GM19324 (cell line): ENCODE data around the gene ATG2A.

Experiments used
- ATAC-seq: cut with Tn5 transposase; IDR thresholded peaks from one replicate; pipeline ENCODE4 v1.9.1; 2021; ENCODE audit warnings: mild to moderate bottlenecking, moderate library complexity; ENCODE audit not compliant: unreplicated experiment, low FRiP score

ATG2A gene

GRCh38 chr11:64888729-64889511 is 28.1 kb downstream of the ATG2A start:
- ATAC-seq = no peak

- no peak for ATAC-seq
Measured at GRCh38 chr11:64888406-64888728, 28.6 kb downstream of the ATG2A start.

GRCh38 chr11:64887757-64888405 is 29.1 kb downstream of the ATG2A start:
- peak; percentile 59 for ATAC-seq

DNA sequence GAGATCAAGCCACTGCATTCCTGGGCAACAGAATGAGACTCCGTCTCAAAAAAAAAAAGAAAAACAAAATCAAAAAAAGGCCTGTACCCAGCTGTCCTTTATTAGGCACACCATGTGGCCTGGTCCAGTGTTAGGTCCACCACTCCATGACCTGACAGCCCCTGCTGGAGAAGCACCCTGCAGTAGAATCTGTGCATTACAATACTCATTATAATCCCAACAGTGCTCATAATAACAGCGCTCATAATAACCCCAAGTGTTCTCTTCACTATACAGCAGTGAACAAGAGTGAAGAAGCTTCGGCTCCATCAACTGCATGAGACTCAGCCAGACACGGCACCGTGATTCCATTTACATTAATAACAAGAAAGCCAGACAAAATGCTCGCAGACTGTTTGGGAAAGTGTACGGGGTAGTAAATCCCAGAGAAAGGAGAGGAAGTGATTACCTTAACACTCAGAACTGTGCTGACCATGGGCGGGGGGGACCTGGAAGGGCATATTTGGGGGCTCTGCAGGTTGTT is 29.7 kb downstream of the ATG2A start:
- no peak for ATAC-seq

DNA sequence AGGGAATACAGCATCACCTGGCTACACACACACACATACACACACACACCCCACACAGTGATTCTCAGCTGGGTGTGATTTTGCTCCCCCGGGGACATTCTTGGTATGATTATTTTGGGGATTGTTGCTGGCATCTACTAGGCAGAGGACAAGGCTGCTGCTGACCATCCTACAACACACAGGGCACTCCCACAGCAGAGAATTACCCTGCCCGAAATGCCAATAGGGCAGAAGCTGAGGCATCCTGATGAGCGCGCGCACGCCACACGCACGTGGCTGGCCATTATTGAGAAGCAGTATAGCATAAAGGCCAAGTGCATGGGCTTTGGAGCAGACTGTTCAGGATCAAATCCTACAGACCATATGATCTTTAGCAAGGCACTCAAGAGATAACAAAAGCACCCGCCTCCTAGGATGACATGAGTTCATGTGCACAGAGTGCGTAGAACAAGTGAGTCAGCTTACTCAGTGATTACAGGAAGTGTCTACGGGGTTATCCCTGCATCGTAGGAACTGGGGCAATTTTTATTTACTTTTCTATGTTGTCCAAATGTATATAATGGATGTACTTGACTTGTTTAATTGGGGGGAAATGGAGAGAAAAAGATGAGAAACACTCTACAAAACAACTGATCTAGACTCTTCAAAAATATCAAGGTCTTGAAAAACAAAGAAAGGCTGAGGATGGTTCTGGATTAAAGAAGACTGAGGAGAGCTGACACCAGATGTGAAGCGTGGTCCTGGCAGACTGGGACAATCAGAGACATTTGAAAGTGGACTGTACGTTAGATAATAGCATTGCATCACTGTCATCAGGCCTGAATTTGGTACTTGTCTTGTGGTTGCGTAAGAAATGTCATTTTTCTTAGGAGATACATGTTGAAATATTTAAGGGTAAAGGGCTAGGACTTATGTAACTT is 31.4 kb downstream of the ATG2A start:
- no peak for ATAC-seq

- ATAC-seq = no peak
Measured at GRCh38 chr11:64884019-64884418, 33.0 kb downstream of the ATG2A start.

DNA sequence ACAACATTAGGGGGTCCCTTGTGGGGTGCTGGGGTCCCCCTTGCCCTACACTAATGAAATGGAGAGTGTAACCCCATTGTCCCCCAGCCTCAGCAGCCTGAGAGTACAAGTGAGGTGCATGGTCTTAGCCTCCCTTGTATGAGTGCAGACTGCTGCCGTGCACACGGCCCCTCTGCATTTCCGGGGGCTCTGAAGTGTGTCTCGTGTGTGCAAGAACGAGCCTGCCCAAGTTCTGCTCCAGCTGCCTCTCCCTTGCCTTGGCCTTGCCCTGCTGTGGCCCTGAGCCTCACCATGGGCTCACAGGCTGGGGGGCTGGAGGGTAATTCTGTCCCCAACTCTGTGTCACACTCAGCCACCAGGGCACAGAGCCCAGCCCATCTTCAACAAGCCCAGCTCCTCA is 33.4 kb downstream of the ATG2A start:
- no peak for ATAC-seq

DNA sequence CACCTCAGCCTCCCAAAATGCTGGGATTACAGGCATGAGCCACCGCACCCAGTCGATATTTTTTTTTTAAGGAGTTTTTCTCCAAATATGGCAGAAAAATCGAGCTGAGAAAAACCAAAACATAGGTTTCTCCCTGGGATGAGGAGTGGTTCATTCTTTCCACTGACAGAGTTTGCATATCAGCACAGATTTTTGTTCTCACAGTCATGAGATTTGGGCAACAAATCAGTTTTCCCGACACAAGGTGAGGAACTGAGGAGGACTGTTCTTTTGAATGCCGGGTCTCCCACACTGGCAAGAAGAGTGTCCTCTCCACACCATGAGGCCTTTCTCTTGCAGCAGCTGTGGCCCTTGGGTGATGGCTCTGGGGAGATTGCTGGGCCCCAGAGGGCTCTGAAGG is 34.8 kb downstream of the ATG2A start:
- no peak for ATAC-seq

GRCh38 chr11:64881476-64881875 is 35.5 kb downstream of the ATG2A start:
- ATAC-seq = no peak

DNA sequence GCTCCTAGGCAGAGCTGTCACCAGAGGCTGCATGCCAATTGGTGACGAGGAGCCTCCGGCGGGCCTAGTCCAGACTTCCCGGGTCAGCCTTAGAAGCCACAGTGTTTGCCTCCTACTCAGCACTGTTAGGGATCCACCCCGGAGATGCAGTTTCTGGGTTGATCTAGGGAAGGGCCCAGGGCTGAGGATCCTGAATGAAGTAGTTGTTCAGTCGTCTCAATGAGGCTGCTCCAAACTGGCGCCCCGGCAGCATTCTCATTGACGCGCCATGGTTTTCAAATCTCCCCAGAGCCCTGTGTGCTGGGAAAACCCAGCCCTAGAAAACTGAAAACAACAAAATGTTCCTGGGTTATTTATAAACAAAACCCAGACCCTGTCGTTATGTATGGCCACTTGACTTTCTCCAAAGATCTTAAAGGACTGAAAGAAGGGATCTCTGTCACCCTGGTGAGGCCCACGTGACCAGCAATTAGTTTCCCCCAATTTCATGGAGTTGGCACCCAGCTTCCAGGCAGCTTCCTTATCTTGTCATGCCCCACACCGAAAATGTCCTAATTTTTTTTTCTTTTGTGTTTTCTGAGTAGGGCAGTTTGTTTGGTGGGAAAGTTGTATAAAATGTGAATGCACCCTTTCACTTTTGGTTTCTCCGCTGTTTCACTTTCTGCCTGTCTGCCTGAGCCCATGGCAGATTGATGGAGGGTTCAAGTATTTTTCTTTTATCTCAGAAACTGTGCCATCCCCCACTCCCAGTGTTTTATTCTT is 36.6 kb downstream of the ATG2A start:
- ATAC-seq = no peak

DNA sequence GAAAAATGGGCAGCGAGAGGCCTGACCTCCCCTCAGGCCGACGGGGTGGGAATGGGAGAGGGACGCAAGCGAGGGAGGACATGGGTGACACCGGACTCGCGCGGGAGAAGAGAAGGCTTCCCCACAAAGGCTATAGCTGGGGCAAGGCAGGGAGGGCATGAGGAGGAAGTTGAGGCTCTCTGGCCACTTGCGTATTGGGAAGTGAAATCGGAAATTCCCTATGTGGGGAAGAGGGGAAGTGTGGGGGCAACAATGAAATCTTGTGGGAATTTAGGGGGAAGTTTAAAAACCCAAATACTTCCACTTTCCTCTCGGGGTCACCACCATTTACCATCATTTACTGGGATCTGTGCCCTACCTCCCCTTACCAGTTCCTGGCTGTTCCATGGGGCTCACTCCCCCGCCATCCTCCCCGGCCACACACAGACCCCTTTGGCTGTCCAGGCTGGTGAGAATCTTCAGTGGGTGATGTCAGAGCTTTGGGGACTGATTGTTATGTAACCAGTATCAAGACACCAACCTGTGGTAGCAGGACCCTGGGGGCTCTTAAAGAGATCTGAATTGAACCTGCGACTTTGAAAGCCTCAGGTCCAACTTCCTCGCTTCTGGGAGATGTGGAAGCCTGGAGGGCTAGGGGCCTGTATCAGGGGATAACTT is 37.6 kb downstream of the ATG2A start:
- ATAC-seq = no peak

DNA sequence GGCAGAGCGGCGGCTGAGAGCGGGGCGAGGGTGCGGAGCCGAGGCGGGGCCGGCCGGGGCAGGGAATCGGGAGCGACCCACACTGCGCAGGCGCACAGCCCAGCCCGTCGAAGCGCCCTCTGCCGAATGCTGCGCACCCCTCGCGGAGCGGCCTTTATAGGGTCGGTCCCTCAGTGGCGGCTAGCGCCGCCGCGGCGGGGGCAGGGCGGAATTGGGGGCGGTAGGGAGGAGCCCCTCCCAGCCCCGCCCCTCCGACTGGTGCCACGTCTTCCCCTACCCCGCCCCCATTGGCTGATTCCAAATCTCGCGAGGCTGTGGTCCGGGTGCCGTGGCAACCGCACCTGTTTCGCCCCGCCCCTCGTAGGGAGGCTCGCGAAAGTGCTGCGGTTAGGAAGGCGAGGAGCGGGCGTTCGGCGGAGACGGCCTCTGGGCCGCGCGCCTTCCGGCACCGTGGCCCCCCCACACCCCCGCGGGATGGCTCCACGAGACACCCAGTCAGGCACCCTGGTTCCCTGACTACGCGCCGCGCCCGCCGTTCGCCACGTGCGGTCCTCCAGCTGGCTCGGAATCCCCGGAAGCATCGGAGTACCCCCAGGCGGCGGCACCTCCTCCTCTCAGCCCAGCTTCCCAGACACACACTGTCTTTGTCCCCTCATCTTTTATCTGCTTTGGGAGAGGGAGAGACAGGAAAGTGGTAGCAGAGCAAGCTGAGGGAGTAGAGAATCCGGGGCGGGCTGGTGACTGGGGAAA is 38.3 kb downstream of the ATG2A start, which contains the start of gene EHD1:
TSS of gene EHD1 (minus strand) at position 128 of the 750 bp plus-strand sequence. CDS start 157 bp downstream, outside the sequence.
- ATAC-seq = peak; percentile 81

- ATAC-seq = peak; percentile 15
Measured at GRCh38 chr11:64878223-64878493, 38.9 kb downstream of the ATG2A start.

- peak; percentile 1 for ATAC-seq
Measured at GRCh38 chr11:64877390-64878222, 39.4 kb downstream of the ATG2A start.

DNA sequence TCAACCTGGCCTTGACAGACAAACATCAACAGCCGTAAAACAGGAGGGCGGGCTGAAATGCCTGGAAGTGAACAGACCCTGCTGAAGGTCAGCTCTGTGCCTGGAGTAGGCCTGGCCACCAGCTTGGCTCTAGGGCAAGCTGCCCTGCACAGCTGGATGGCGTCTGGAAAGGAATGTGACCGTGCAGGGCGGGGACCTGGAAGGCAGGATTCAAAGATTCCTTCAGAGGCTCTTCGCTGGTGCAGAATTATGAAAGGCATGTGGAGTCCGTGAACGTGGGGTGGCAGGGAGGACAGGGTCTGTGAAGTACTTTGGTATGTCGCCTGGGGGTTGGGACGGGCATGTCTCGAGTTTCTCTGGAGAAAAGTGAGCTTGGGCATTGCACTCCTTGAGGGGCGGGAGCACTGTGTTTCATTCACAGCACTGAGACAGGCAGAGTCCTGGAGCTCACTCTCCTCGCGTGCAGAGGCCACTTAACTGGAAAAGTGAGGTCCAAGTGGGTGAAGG is 40.1 kb downstream of the ATG2A start:
- no peak for ATAC-seq

DNA sequence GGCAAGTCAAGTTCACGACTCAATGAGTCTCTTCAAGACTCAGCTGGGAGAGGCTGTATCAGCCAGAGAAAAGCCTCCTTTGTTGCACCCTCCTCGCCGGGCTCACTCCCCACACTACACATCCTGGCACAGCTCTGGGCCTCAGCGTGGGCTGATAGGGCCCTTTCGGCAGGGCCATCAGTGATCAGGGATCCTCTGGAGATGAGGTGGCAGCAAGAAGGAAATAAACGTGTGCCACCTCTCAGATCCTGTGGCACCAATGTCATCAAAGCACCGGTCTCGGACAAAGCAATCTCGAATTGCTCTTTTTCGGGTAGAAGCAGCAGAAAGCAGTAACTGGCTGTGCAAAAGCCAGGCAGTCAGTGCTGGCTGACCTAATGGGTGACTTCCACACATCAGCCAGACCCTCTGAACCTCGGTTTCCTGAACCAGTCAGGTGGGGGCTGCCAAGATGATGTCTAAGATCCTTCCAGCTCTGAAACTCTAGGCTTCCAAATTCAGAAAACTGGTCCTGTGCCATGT is 40.7 kb downstream of the ATG2A start:
- ATAC-seq = no peak

DNA sequence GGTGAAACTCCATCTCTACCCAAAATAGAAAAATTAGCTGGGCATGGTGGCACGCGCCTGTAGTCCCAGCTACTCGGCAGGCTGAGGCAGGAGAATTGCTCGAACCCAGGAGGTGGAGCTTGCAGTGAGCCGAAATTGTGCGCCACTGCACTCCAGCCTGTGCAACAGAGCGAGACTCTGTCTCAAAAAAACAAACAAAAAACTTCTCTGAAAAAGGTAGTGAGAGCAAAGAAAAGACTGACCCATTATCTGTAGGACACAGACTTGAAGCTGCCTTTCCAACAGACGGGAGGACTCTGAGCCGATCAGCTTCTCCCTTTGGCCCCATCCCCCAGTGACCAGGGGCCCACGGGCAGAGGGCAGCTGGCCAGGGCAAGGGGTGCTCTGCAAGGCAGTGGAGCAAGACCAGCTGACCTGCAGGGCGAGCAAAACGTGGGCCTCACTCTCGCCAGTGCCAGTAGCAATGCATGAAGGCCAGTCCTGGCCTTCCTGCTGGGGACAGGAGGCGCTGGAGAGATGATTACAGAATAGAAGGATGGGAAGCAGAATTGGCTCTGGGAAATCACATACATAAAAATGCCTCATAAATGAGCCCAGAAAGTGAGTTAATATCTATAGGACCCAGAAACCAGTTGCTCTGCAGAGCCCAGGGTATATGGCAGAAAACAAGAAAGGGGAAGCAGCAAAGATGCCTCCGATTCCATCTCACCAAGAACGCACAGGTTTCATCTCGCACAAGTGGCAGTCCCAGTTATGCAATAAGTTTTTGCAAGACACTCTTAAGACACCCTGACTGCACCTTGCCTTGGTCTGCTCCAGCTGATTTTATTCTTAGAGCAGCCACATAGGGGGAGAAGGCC is 41.4 kb downstream of the ATG2A start:
- no peak for ATAC-seq
